NB4 (cell line): ENCODE data around the gene RBM4.

ENCODE experiments used
- DNase-seq: peaks from one replicate; pipeline ENCODE4 v3.0.0; 2010; ENCODE audit warnings: low read depth
- H3K4me3 ChIP-seq: one replicate; pipeline ENCODE4 v1.5.1; 2011; ENCODE audit warnings: mild to moderate bottlenecking, low read depth, low read length, moderate library complexity
- MAX ChIP-seq: IDR thresholded peaks from 2 replicates; pipeline ENCODE4 v1.6.1; 2011; ENCODE audit warnings: low read depth, low read length
- MYC ChIP-seq: IDR thresholded peaks from 2 replicates; pipeline ENCODE4 v1.6.1; 2011; ENCODE audit warnings: low read depth, low read length
- POLR2A ChIP-seq: IDR thresholded peaks from 2 replicates; pipeline ENCODE4 v1.6.1; 2011; ENCODE audit warnings: mild to moderate bottlenecking; ENCODE audit not compliant: insufficient read length; ENCODE audit errors: extremely low read depth
- TF ChIP-seq, protein P1 (sequence below): IDR thresholded peaks from one replicate; pipeline ENCODE4 v1.5.1; 2012; ENCODE audit warnings: low read depth, low read length

Gene RBM4

GRCh38 chr11:66687831-66688281, 49.4 kb downstream of the RBM4 start:
- TF ChIP-seq, protein P1, sequence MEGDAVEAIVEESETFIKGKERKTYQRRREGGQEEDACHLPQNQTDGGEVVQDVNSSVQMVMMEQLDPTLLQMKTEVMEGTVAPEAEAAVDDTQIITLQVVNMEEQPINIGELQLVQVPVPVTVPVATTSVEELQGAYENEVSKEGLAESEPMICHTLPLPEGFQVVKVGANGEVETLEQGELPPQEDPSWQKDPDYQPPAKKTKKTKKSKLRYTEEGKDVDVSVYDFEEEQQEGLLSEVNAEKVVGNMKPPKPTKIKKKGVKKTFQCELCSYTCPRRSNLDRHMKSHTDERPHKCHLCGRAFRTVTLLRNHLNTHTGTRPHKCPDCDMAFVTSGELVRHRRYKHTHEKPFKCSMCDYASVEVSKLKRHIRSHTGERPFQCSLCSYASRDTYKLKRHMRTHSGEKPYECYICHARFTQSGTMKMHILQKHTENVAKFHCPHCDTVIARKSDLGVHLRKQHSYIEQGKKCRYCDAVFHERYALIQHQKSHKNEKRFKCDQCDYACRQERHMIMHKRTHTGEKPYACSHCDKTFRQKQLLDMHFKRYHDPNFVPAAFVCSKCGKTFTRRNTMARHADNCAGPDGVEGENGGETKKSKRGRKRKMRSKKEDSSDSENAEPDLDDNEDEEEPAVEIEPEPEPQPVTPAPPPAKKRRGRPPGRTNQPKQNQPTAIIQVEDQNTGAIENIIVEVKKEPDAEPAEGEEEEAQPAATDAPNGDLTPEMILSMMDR: no peak
- TF ChIP-seq POLR2A (no peak), MAX (no peak), MYC (no peak)
- DNase-seq: no peak
- no peak overlapping the region for H3K4me3 ChIP-seq

DNA sequence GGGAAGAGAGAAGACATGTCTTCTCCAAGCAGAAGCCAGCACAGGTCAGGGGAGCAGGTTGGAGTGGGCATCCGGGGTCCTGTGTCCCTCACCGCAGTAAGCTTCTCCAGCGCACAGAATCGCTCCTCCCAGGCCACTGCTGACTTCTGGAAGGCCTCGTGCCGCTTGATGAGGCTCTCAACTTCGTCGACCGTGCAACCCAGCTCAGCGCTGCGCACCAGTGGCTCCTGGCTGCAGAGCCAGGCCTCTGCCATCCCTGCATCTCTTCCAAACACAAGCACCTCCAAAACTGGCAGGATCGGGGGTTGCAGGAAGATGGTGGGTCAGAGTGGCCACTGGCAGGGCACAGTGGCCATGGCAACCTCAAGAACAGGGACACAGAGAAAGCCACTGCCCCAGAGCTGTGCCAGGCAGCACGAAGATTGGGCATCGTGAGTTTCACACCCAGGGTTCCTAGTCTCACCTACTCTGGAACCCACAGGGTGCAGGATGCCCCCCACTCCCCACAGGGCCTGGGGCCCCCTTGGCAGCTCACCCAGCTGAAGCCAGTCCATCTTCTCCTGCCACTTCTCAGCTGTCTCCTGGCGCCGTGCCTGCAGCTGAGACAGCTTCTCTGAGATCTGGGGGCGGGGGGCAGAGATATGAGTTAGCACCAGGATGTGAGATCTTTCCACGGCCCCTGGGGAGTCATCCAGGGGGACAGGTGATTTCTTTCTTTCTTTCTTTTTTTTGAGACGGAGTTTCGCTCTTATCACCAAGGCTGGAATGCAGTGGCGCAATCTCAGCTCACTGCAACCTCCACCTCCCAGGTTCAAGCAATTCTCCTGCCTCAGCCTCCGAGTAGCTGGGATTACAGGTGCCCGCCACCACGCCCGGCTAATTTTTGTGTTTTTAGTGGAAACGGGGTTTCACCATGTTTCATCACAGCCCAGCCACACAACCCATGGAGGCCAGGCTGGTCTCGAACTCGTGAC, 50.3 kb downstream of the RBM4 start:
- no peak overlapping the region for H3K4me3 ChIP-seq
- DNase-seq: no peak
- TF ChIP-seq MYC (no peak), POLR2A (no peak), MAX (no peak)
- TF ChIP-seq, protein P1: no peak

- H3K4me3 ChIP-seq: no peak overlapping the region
- no peak for DNase-seq
- TF ChIP-seq POLR2A (no peak), MYC (no peak), MAX (no peak)
- TF ChIP-seq, protein P1: no peak
These were observed 51.4 kb downstream of the RBM4 start for GRCh38 chr11:66689661-66690590.

DNA sequence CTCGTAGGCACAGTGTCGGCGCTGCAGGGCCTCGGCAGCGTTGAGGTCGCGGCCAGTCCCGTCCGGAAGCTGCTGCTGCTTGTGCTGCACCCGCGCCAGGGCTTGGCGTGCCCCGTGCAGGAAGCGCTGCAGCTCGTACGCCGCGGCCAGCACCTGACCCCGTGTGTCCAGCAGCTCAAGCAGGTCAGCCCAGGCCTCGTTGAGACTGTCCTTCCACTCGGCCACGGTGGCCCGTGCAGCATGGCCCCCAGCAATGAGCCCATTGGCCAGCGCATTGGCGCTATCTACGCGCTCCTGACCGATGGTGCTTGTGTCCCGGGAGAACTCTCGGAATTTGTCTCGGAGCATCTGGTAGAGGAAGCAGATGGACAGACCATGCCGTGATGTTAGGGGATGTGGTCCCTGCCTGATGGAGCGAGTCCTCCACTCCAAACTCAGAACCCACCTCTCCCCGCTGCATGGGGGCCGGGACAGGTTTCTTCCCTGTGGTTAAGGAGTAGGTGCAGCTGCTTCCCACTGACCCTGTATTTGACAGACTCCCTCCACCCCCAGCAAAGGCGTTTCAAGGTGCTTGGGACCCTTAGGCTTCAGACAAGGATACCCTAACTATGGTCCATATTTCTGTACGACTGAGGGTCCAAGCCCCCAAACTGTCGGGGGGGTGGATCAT, 52.9 kb downstream of the RBM4 start:
- no peak overlapping the region for H3K4me3 ChIP-seq
- no peak for TF ChIP-seq MAX
- TF ChIP-seq MYC: no peak
- TF ChIP-seq, protein P1: no peak
- no peak for TF ChIP-seq POLR2A
- DNase-seq: no peak

DNA sequence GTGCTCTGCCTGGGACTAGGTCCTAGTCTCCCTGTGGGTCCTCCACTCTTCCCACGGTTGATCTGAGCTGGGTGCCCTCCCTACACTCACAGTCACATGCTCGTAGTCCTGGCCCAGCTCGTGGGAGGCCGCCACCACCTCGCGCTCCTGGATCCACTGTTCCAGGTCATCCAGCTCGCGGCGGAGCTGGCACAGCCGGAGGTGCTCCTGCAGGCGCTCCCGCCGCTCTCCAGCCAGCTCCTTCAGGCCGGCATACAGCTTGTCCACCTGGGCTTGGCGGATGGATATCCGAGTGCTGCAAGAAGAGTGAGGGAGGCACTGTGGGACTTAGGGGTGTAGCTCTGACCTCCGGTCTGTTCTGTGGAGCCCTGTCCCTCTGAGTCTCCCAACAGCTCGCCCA, 53.9 kb downstream of the RBM4 start:
- no peak overlapping the region for H3K4me3 ChIP-seq
- no peak for DNase-seq
- TF ChIP-seq, protein P1: no peak
- TF ChIP-seq MYC (no peak), MAX (no peak), POLR2A (no peak)
